ENCODE measurements around the gene PTTG1IP.

Gene PTTG1IP

GRCh38 chr21:44878053-44878982, 4.8 kb upstream of the PTTG1IP start:
- TF ChIP-seq CTCF (IDR thresholded peaks at IDR 0.05; ENCODE audit: borderline replicate concordance, insufficient read depth, low read depth, low read length): no peak
- no peak overlapping the region for H3K4me3 ChIP-seq (ENCODE audit: low read depth, low read length)

- no peak for TF ChIP-seq CTCF (IDR thresholded peaks at IDR 0.05; ENCODE audit: borderline replicate concordance, insufficient read depth, low read depth, low read length)
- no peak overlapping the region for H3K4me3 ChIP-seq (ENCODE audit: low read depth, low read length)
These were observed 3.5 kb upstream of the PTTG1IP start for GRCh38 chr21:44876849-44877575.

GRCh38 chr21:44875316-44875700, 1.8 kb upstream of the PTTG1IP start:
- no peak for TF ChIP-seq CTCF (IDR thresholded peaks at IDR 0.05; ENCODE audit: borderline replicate concordance, insufficient read depth, low read depth, low read length)
- H3K4me3 ChIP-seq (ENCODE audit: low read depth, low read length): peak overlapping the region; percentile 75

DNA sequence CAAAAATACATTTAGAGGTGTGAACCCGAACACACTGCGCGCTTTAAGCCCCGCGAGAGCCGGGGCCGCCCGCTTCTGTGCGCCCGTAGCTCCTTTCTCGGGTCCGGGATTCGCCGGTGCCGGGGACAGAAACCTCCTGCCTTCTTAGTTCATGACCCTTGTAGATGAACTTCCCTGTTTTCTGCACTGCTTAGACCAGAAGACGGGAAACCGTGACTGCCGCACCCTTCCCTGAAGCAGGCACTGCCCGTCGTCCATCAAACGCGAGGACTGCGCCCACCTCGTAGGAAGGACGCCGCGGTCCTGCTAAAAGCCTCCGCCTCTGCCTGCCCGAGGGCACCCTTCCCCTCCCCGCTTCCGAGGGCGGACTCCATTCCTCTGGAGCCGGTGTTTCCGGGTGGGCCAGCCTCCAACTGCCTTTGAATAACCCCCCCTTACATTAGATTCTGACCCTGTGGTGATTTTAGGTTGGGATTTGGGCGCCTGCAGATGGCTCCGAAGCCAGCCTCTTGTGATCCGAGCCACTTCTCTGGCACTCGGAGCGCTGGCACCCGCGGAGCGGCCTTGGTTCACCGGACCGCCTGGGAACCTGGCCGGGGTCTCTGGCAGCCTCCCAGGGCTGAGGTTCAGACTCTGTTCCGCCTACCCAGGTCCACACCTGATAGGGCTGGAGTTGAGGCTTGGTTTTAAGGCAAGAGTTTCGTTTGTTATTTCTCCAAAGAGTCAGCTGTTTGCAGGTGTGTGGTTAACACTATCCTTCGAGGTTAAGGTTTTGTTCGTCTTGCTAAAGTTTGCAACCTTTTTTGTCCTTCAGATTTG, 1.2 kb upstream of the PTTG1IP start:
- H3K4me3 ChIP-seq (ENCODE audit: low read depth, low read length): peak overlapping the region; percentile 75
- TF ChIP-seq CTCF (IDR thresholded peaks at IDR 0.05; ENCODE audit: borderline replicate concordance, insufficient read depth, low read depth, low read length): no peak

GRCh38 chr21:44874240-44874496, 678 bp upstream of the PTTG1IP start:
- TF ChIP-seq CTCF (IDR thresholded peaks at IDR 0.05; ENCODE audit: borderline replicate concordance, insufficient read depth, low read depth, low read length): no peak
- peak overlapping the region; percentile 75 for H3K4me3 ChIP-seq (ENCODE audit: low read depth, low read length)

- H3K4me3 ChIP-seq (ENCODE audit: low read depth, low read length): peak overlapping the region; percentile 92
- TF ChIP-seq CTCF (IDR thresholded peaks at IDR 0.05; ENCODE audit: borderline replicate concordance, insufficient read depth, low read depth, low read length): no peak
These were observed 688 bp downstream of the PTTG1IP start for GRCh38 chr21:44872649-44873355.
